Neuronal stem cell (in vitro differentiated cells): ENCODE results near the gene SLC2A4RG.
A peak's percentile ranks its signal among the peaks of the same experiment; 100 is the strongest.

Experiments used
- DNase-seq: peaks from one replicate; pipeline ENCODE4 v3.0.0-alpha.2; 2013; ENCODE audit warnings: low spot score
- H2AFZ ChIP-seq: one replicate; pipeline ENCODE4 v1.6.1; 2013; ENCODE audit warnings: mild to moderate bottlenecking, low read length, inconsistent platforms
- H2AK5ac ChIP-seq: 2 replicates; pipeline ENCODE4 v1.6.1; 2013; ENCODE audit warnings: low read depth, mild to moderate bottlenecking, inconsistent platforms, low read length, moderate library complexity, mixed read lengths
- H2BK120ac ChIP-seq: 2 replicates; pipeline ENCODE4 v1.6.1; 2013; ENCODE audit warnings: low read depth, mild to moderate bottlenecking, inconsistent platforms, low read length, moderate library complexity, mixed read lengths
- H2BK12ac ChIP-seq: one replicate; pipeline ENCODE4 v1.6.1; 2013; ENCODE audit warnings: low read length, inconsistent platforms
- H2BK15ac ChIP-seq: 2 replicates; pipeline ENCODE4 v1.6.1; 2013; ENCODE audit warnings: mild to moderate bottlenecking, low read length, inconsistent platforms, mixed read lengths
- H2BK5ac ChIP-seq: one replicate; pipeline ENCODE4 v1.6.1; 2013; ENCODE audit warnings: inconsistent platforms, mild to moderate bottlenecking, low read length, moderate library complexity
- H3K14ac ChIP-seq: one replicate; pipeline ENCODE4 v1.6.1; 2013; ENCODE audit warnings: low read length, inconsistent platforms
- H3K18ac ChIP-seq: 2 replicates; pipeline ENCODE4 v1.6.1; 2013; ENCODE audit warnings: low read length, inconsistent platforms
- H3K23ac ChIP-seq: 2 replicates; pipeline ENCODE4 v1.6.1; 2013; ENCODE audit warnings: low read depth, mild to moderate bottlenecking, mixed read lengths, low read length, inconsistent platforms; ENCODE audit not compliant: poor library complexity
- H3K27ac ChIP-seq: replicated peaks from 3 replicates; pipeline ENCODE4 v1.5.1; 2013; ENCODE audit warnings: low read length, inconsistent platforms
- H3K27me3 ChIP-seq, 3 experiments: 2 replicates each; pipeline ENCODE4 v1.6.1; 2013; ENCODE audit warnings: low read length in 3 of 3, mild to moderate bottlenecking in 2 of 3, inconsistent platforms in 1 of 3, low read depth in 1 of 3, mixed read lengths in 1 of 3, moderate library complexity in 1 of 3; ENCODE audit not compliant: control insufficient read depth in 3 of 3, insufficient read depth in 3 of 3
- H3K36me3 ChIP-seq, 2 donors: replicated peaks in 1 of 2; 2 replicates each; pipeline ENCODE4 v1.6.1; 2013; ENCODE audit warnings: low read length in 2 of 2; ENCODE audit not compliant: control insufficient read depth in 2 of 2, insufficient read depth in 2 of 2
- H3K4ac ChIP-seq: 2 replicates; pipeline ENCODE4 v1.6.1; 2013; ENCODE audit warnings: inconsistent platforms, mild to moderate bottlenecking, low read length, moderate library complexity
- H3K4me1 ChIP-seq, 2 donors: 1 replicate in 1 of 2; 2 replicates in 1 of 2; pipeline ENCODE4 v1.6.1; 2013; ENCODE audit warnings: low read length in 2 of 2, low read depth in 1 of 2; ENCODE audit not compliant: control insufficient read depth in 2 of 2, insufficient read depth in 1 of 2
- H3K4me2 ChIP-seq: one replicate; pipeline ENCODE4 v1.6.1; 2013; ENCODE audit warnings: mild to moderate bottlenecking, low read length, inconsistent platforms; ENCODE audit not compliant: insufficient read depth, poor library complexity, severe bottlenecking
- H3K4me3 ChIP-seq, 2 donors: 2 replicates each; pipeline ENCODE4 v1.5.1; 2013; ENCODE audit warnings: low read length in 2 of 2, mild to moderate bottlenecking in 2 of 2, inconsistent platforms in 1 of 2, moderate library complexity in 1 of 2
- H3K79me1 ChIP-seq: one replicate; pipeline ENCODE4 v1.6.1; 2013; ENCODE audit warnings: low read depth, mild to moderate bottlenecking, inconsistent platforms, low read length, moderate library complexity
- H3K9ac ChIP-seq: one replicate; pipeline ENCODE4 v1.6.1; 2013; ENCODE audit warnings: mild to moderate bottlenecking, low read depth, low read length, inconsistent platforms; ENCODE audit not compliant: poor library complexity
- H3K9me3 ChIP-seq, 2 donors: replicated peaks in 1 of 2; 2 replicates each; pipeline versions ENCODE3 to v1.6.1; 2013; ENCODE audit warnings: low read length in 2 of 2, mild to moderate bottlenecking in 2 of 2, inconsistent platforms in 1 of 2, low read depth in 1 of 2, mixed read lengths in 1 of 2, moderate library complexity in 1 of 2; ENCODE audit not compliant: control insufficient read depth in 2 of 2, insufficient read depth in 1 of 2
- H4K8ac ChIP-seq: one replicate; pipeline ENCODE4 v1.6.1; 2013; ENCODE audit warnings: low read depth, mild to moderate bottlenecking, inconsistent platforms, low read length, moderate library complexity
- H4K91ac ChIP-seq: one replicate; pipeline ENCODE4 v1.6.1; 2013; ENCODE audit warnings: low read length, low read depth, mild to moderate bottlenecking, inconsistent platforms; ENCODE audit not compliant: poor library complexity
- WGBS, 2 donors: extraction: QIAGEN DNeasy Blood & Tissue Kit; methylation state at CpG; one replicate each; pipeline ENCODE4 v1.1.7; 2013; ENCODE audit warnings: missing lambda C conversion rate in 2 of 2, mixed read lengths in 1 of 2; ENCODE audit not compliant: insufficient read length in 2 of 2, insufficient replicate concordance in 1 of 2; ENCODE audit errors: extremely low coverage in 2 of 2; 5-methylcytosine and 5-hydroxymethylcytosine counted together

The SLC2A4RG gene

DNA sequence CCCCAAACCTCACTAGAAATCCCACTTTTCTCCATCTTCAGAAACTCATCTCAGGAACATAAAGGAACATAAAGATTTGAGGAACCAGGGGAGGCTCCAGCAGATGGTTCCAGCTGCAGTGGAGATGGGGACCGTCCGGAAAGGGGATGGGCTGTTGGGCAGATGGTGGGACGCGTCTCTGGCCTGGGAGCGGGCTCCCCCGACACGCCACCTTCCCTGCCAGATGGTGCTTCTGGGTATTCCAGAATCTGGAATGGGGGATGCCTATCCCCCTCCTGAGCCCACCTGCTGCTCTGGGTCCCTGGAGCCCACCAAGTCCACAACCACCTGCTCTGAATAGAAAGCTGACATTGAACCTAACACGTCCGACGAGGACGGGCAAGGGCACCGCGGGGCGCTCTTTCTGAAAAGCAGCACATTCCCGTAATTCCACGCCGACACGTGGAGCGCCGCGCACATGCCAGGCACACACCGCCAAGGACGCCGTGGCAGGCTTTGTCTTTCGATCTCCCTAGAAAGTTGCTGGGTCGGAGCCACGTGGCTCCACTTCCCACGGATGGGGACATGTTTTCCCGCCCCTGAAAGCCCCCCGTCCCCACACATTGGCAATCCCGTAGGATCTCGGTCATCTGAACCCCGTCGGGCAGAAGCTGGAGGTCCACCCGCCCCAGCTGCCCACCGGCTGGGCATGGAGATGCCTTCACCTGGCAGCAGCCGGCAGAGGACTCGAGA, 27.3 kb downstream of the SLC2A4RG start:
- H2BK5ac ChIP-seq: peak overlapping the region; percentile 39
- peaks cover 3 to 73% of the 10 kb centered on the region in 2 donors for H3K36me3 ChIP-seq
- no peak overlapping the region for H2AFZ ChIP-seq
- H3K9me3 ChIP-seq: peaks cover 0 to 2% of the 10 kb centered on the region in 2 donors
- no CpG with 5 or more reads among the region's 38 CpGs for WGBS, 2 donors
- H3K27me3 ChIP-seq: no peaks in the 10 kb centered on the region
- no peaks in the 10 kb centered on the region for H3K4me1 ChIP-seq
- H4K91ac ChIP-seq: no peak overlapping the region
- no peak overlapping the region for H3K14ac ChIP-seq
- no peak overlapping the region for H2BK12ac ChIP-seq
- H3K4me3 ChIP-seq: no peak overlapping the region
- H3K79me1 ChIP-seq: peaks cover 3% of the 10 kb centered on the region
- no peak for DNase-seq
- no peak overlapping the region for H3K4me2 ChIP-seq
- no peak overlapping the region for H2AK5ac ChIP-seq
- no peak overlapping the region for H3K23ac ChIP-seq
- H2BK120ac ChIP-seq: no peak overlapping the region
- no peak overlapping the region for H3K4ac ChIP-seq
- H4K8ac ChIP-seq: no peak overlapping the region
- no peak overlapping the region for H3K18ac ChIP-seq
- H2BK15ac ChIP-seq: no peak overlapping the region
- H3K9ac ChIP-seq: no peak overlapping the region
- H3K27ac ChIP-seq: no peak overlapping the region

DNA sequence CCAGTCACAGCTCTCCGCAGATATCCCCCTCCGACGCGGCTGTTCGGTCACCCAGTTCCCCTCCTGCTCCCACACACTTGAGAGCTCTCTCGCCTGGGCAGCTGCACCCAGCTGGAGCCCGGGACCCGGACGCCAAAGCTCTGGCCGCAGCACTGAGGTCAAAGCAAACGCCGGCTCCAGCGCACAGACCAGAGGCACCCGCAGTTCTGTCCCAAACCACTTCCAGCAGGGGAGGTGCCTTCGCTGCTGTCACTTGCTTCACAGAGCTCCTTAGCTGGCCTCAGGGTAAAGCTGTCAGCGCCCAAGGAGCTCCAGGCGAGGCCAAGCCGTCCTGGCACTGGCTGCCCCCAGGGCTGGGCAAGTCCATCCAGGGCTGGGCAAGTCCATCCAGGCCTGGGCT, 27.9 kb downstream of the SLC2A4RG start:
- Histone ChIP-seq H2BK12ac (no peak overlapping the region), H3K4me3 (no peak overlapping the region), H2BK120ac (no peak overlapping the region), H3K9me3 (peaks cover 0 to 2% of the 10 kb centered on the region in 2 donors), H3K4ac (no peak overlapping the region), H2BK5ac (peak overlapping the region; percentile 39), H3K4me2 (no peak overlapping the region), H3K23ac (peak overlapping the region; percentile 67), H4K91ac (no peak overlapping the region), H3K14ac (no peak overlapping the region), H2AK5ac (no peak overlapping the region), H3K27me3 (no peaks in the 10 kb centered on the region), H3K4me1 (no peaks in the 10 kb centered on the region), H2AFZ (no peak overlapping the region), H3K27ac (no peak overlapping the region), H3K18ac (no peak overlapping the region), H3K36me3 (peaks cover 3 to 70% of the 10 kb centered on the region in 2 donors), H2BK15ac (no peak overlapping the region), H3K9ac (no peak overlapping the region), H4K8ac (no peak overlapping the region), H3K79me1 (peaks cover 3% of the 10 kb centered on the region)
- no CpG with 5 or more reads among the region's 18 CpGs for WGBS, 2 donors
- no peak for DNase-seq

DNA sequence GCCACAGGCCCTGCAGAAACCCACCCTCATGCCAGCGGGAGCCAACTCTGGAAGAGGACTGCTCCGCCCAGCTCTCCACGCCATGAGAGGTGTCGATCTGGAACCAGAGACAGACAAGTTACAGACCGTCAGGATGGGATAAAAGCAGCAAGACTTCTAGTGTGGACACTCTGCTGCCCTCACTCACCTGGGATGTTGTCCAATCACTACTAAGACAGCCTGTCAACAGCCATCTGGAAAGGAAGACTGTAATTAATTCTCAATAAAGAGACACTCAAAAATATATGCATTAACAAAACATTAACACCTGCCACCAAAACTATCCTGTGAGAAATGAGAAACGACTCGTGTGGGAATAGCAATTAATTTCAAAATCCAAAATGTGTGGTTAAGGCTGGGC, 28.3 kb downstream of the SLC2A4RG start:
- Histone ChIP-seq H3K4me2 (no peak overlapping the region), H4K91ac (no peak overlapping the region), H2AFZ (no peak overlapping the region), H3K36me3 (peaks cover 3 to 66% of the 10 kb centered on the region in 2 donors), H2BK15ac (no peak overlapping the region), H3K79me1 (peaks cover 3% of the 10 kb centered on the region), H4K8ac (no peak overlapping the region), H3K4me1 (no peaks in the 10 kb centered on the region), H2AK5ac (no peak overlapping the region), H3K27me3 (no peaks in the 10 kb centered on the region), H2BK12ac (no peak overlapping the region), H3K4ac (no peak overlapping the region), H3K18ac (peak overlapping the region; percentile 19), H3K4me3 (no peak overlapping the region), H2BK120ac (no peak overlapping the region), H3K9ac (no peak overlapping the region), H3K23ac (peak overlapping the region; percentile 67), H3K27ac (no peak overlapping the region), H3K9me3 (peaks cover 0 to 2% of the 10 kb centered on the region in 2 donors), H2BK5ac (peak overlapping the region; percentile 39), H3K14ac (no peak overlapping the region)
- DNase-seq: no peak
- WGBS, 2 donors: no CpG with 5 or more reads among the region's 7 CpGs

DNA sequence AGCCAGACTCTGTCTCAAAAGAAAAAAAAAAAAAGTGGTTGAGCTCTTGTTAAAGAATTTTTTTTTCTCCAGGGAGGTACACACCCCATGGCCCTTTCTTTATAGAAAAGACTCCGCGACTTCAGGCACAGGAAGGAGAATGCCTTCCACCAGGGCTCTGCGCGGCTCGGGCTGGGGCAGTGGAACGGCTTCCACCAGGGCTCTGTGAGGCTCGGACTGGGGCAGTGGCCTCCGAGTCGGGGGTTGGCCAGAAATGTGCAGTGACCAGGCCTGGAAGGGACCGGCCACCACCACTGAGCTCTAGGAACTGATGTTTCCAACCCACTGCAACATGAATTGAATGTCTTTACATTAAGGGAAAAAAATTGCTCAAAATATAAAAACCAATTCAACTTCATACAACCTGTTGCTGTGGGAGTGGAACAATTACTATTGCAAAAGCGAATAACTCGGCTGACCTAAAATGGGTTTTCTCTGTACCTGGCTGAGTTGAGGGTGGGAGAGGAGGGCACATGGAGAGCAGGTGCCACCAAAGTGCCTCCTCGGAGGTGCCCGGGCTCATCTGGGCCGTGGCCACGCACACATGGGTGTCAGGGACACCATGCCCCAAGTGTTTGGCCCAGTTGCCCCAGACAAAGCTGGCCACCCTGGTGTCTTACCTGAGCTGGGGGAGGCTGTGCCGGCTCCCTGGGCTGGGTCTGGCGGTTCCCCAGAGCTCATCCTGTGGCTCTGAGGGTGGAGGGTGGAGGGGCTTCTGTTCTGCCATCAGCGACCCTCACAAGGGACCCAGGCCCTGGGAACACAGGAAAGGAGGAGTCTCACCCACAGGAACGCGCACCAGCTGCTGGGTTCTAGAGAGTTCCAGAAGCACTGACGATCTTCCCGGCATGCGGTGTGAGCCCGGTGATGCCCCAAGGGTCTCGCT, 29.3 kb downstream of the SLC2A4RG start:
- H2BK12ac ChIP-seq: no peak overlapping the region
- H3K9me3 ChIP-seq: peaks cover 0 to 2% of the 10 kb centered on the region in 2 donors
- no peak overlapping the region for H4K8ac ChIP-seq
- peaks cover 7% of the 10 kb centered on the region for H3K79me1 ChIP-seq
- H3K14ac ChIP-seq: no peak overlapping the region
- no peak overlapping the region for H2AK5ac ChIP-seq
- H3K27ac ChIP-seq: no peak overlapping the region
- no peak overlapping the region for H3K9ac ChIP-seq
- no peak overlapping the region for H4K91ac ChIP-seq
- WGBS, 2 donors: no CpG with 5 or more reads among the region's 26 CpGs
- H2BK120ac ChIP-seq: no peak overlapping the region
- peaks cover 3 to 58% of the 10 kb centered on the region in 2 donors for H3K36me3 ChIP-seq
- H3K27me3 ChIP-seq: no peaks in the 10 kb centered on the region
- H2BK5ac ChIP-seq: peak overlapping the region; percentile 16
- H3K4ac ChIP-seq: no peak overlapping the region
- H3K23ac ChIP-seq: no peak overlapping the region
- no peak for DNase-seq
- no peak overlapping the region for H2AFZ ChIP-seq
- peak overlapping the region in 1 of 2 donors; percentile 25 for H3K4me3 ChIP-seq
- H2BK15ac ChIP-seq: no peak overlapping the region
- no peak overlapping the region for H3K4me2 ChIP-seq
- no peaks in the 10 kb centered on the region for H3K4me1 ChIP-seq
- no peak overlapping the region for H3K18ac ChIP-seq
